B cell (primary cell): ENCODE measurements around the gene BRMS1. TPM values are rescaled to one million over a fixed set of nuclear protein-coding genes. Genes with fewer than 3 reads are reported as not detected.

Experiments used
- ATAC-seq: fragments of 200-7000 bp; cut with Tn5 transposase; one replicate; pipeline ENCODE4 v1.10.0; 2021; ENCODE audit warnings: low read depth, mild to moderate bottlenecking, moderate number of reproducible peaks, moderate library complexity
- CTCF ChIA-PET: fragments of 350-600 bp; sonication (Branson Sonifier 250); formaldehyde crosslinking; loops from one replicate; lab custom pipeline; 2021; ENCODE audit warnings: antibody characterized with exemption, inconsistent platforms; lab: Charles Lee
- POLR2A ChIA-PET: fragments of 350-600 bp; sonication (Branson Sonifier 250); formaldehyde crosslinking; loops from one replicate; lab custom pipeline; 2021; ENCODE audit warnings: antibody characterized with exemption; lab: Charles Lee
- DNase-seq: peaks from one replicate; pipeline ENCODE4 v3.0.0; 2013
- H2AFZ ChIP-seq: 2 replicates; pipeline ENCODE4 v1.6.1; 2012; ENCODE audit warnings: mild to moderate bottlenecking, low read depth, low read length; ENCODE audit not compliant: insufficient read depth, poor library complexity, severe bottlenecking
- H3K27ac ChIP-seq, 2 donors: 1 replicate in 1 of 2; 2 replicates in 1 of 2; pipeline ENCODE4 v1.5.1; 2012 to 2013; ENCODE audit warnings: low read length in 2 of 2, mild to moderate bottlenecking in 2 of 2, moderate library complexity in 1 of 2
- H3K27me3 ChIP-seq, 4 experiments: fragments of 200-600 bp in 1 of 4; sonication (generic) in 1 of 4; replicated peaks in 1 of 4; 1 replicate in 2 of 4; 2 replicates in 2 of 4; pipeline versions ENCODE4 v1.6.1 to v1.7.0; 2013 to 2016; ENCODE audit warnings: low read length in 3 of 4, mild to moderate bottlenecking in 2 of 4, mixed read lengths in 1 of 4, moderate library complexity in 1 of 4; ENCODE audit not compliant: insufficient read depth in 4 of 4, control insufficient read depth in 3 of 4; ENCODE audit errors: control extremely low read depth in 1 of 4
- H3K36me3 ChIP-seq, 2 experiments: replicated peaks in 1 of 2; 1 replicate in 1 of 2; 2 replicates in 1 of 2; pipeline versions ENCODE4 v1.6.1 to v1.7.1; 2013; ENCODE audit warnings: low read length in 1 of 2; ENCODE audit not compliant: insufficient read depth in 2 of 2, control insufficient read depth in 1 of 2; ENCODE audit errors: control extremely low read depth in 1 of 2, extremely low read depth in 1 of 2
- H3K4me1 ChIP-seq, 2 donors: fragments of 200-600 bp in 1 of 2; sonication (generic) in 1 of 2; 1 replicate in 1 of 2; 2 replicates in 1 of 2; pipeline versions ENCODE4 v1.5.1 to v1.6.1; 2013 to 2017; ENCODE audit warnings: low read length in 2 of 2; ENCODE audit not compliant: control insufficient read depth in 2 of 2, insufficient read depth in 2 of 2
- H3K4me2 ChIP-seq: replicated peaks from 2 replicates; pipeline ENCODE3; 2012; ENCODE audit warnings: mild to moderate bottlenecking, low read depth, low read length; ENCODE audit not compliant: poor library complexity, severe bottlenecking
- H3K4me3 ChIP-seq, 5 experiments: fragments of 200-600 bp in 1 of 5; sonication (generic) in 1 of 5; 1 replicate in 3 of 5; 2 replicates in 2 of 5; pipeline versions ENCODE4 v1.5.1 to v1.7.0; 2011 to 2016; ENCODE audit warnings: low read length in 4 of 5, mild to moderate bottlenecking in 4 of 5, low read depth in 2 of 5, control low read depth in 1 of 5, moderate library complexity in 1 of 5; ENCODE audit not compliant: insufficient read depth in 1 of 5; ENCODE audit errors: control extremely low read depth in 1 of 5, extremely low read depth in 1 of 5
- H3K79me2 ChIP-seq: fragments of 200-600 bp; sonication (generic); one replicate; pipeline ENCODE4 v1.6.0; 2016; ENCODE audit warnings: low read length; ENCODE audit not compliant: control insufficient read depth, insufficient read depth
- H3K9ac ChIP-seq: fragments of 200-600 bp; sonication (generic); 2 replicates; pipeline ENCODE4 v1.6.1; 2017; ENCODE audit warnings: mild to moderate bottlenecking, low read length, moderate library complexity
- H3K9me3 ChIP-seq, 3 donors: one replicate each; pipeline versions ENCODE4 v1.6.1 to v1.7.1; 2013; ENCODE audit warnings: low read length in 2 of 3; ENCODE audit not compliant: control insufficient read depth in 2 of 3, insufficient read depth in 1 of 3; ENCODE audit errors: control extremely low read depth in 1 of 3
- H4K20me1 ChIP-seq: 2 replicates; pipeline ENCODE4 v1.6.0; 2012; ENCODE audit warnings: mild to moderate bottlenecking, low read length; ENCODE audit not compliant: insufficient read depth, control insufficient read depth, poor library complexity, severe bottlenecking
- H3K27ac Mint-ChIP-seq: one replicate; pipeline ENCODE4 v1.8.0; 2021; ENCODE audit warnings: mixed read lengths
- H3K27me3 Mint-ChIP-seq: one replicate; pipeline ENCODE4 v1.8.0; 2021; ENCODE audit warnings: mixed read lengths
- H3K4me1 Mint-ChIP-seq: one replicate; pipeline ENCODE4 v1.8.0; 2021; ENCODE audit warnings: mixed read lengths
- H3K4me3 Mint-ChIP-seq: one replicate; pipeline ENCODE4 v1.8.0; 2021; ENCODE audit warnings: mixed read lengths
- H3K9me3 Mint-ChIP-seq: one replicate; pipeline ENCODE4 v1.8.0; 2022; ENCODE audit warnings: mixed read lengths; ENCODE audit not compliant: insufficient read depth
- EZH2 ChIP-seq: IDR thresholded peaks from 2 replicates; pipeline ENCODE4 v1.6.1; 2012; ENCODE audit warnings: borderline replicate concordance, low read depth, mild to moderate bottlenecking, moderate library complexity, low read length; ENCODE audit not compliant: insufficient read depth, poor library complexity, severe bottlenecking
- WGBS: methylation state at CpG from one replicate; pipeline ENCODE4 v1.1.5; 2013; ENCODE audit warnings: missing lambda C conversion rate; ENCODE audit not compliant: insufficient coverage; 5-methylcytosine and 5-hydroxymethylcytosine counted together
- intact Hi-C: fragments of 100-400 bp; cut with micrococcal nuclease; formaldehyde crosslinking; loops from one replicate; pipeline ENCODE4 v1.10.0; 2022
- polyA plus RNA-seq: library from polyadenylated mRNA; depleted of rRNA; stranded (reverse); fragments of >200 nt; gene quantifications from 2 replicates; pipeline ENCODE4 v1.2.3, GENCODE V29; 2012
- total RNA-seq, 2 donors: library from RNA; stranded (reverse); fragments of 120-200 nt in 1 of 2; gene quantifications; 1 replicate in 1 of 2; 2 replicates in 1 of 2; pipeline versions ENCODE4 v1.2.3 to v1.2.4, GENCODE V29; 2013 to 2022
- TF ChIP-seq, protein P1 (sequence below): fragments of 200-600 bp; IDR thresholded peaks from one replicate; pipeline ENCODE4 v1.8.0; 2022; ENCODE audit warnings: antibody characterized with exemption, mild to moderate bottlenecking

The BRMS1 gene
- total and polyA plus RNA-seq, 2 donors (not counting 1 experiment from before 2014, with no cell fraction given): 51.2 to 58.3 TPM

DNA sequence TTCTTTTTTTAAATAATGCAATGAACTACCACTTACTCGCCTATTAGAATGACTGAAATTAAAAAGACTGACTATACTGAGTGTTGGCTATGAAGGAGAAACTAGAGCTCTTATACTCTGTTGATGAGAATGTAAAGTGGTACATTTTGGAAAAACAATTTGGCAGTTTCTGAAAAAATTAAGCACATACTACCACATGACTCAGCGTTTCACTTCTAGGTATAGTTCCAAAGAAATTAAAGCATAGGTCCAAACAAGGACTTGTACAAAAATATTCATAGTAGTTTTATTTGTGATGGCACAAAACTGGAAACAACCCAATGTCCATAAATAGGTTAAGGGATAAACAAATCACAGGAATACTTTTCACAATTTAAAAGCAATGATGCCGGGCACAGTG, 49.0 kb upstream of the BRMS1 start:
- H3K27me3 Mint-ChIP-seq: peaks cover 20% of the 10 kb centered on the region
- DNase-seq: no peak
- H3K4me1 Mint-ChIP-seq: peaks cover 5% of the 10 kb centered on the region
- CTCF ChIA-PET: interaction anchor here (1.0 to 1.6 kb wide), 2 partner anchors 11 to 83 kb away, joined by 3 to 7 read pairs; no protein-coding TSS in a partner anchor
- no peak overlapping the region for H3K4me3 Mint-ChIP-seq
- no peaks in the 10 kb centered on the region for H3K79me2 ChIP-seq
- H4K20me1 ChIP-seq: no peaks in the 10 kb centered on the region
- H3K4me2 ChIP-seq: no peak overlapping the region
- no peak overlapping the region for H3K4me3 ChIP-seq
- no peaks in the 10 kb centered on the region for H3K9me3 ChIP-seq
- H3K27ac Mint-ChIP-seq: no peak overlapping the region
- H3K36me3 ChIP-seq: no peaks in the 10 kb centered on the region
- WGBS: 100% methylated on average over 1 of the region's 3 CpGs
- no peak overlapping the region for H3K9ac ChIP-seq
- POLR2A ChIA-PET: no interaction called here
- no peak for ATAC-seq
- H3K4me1 ChIP-seq: peaks cover 0 to 4% of the 10 kb centered on the region in 2 donors
- no peak for TF ChIP-seq EZH2
- peaks cover 0 to 2% (median 0%) of the 10 kb centered on the region in 4 experiments for H3K27me3 ChIP-seq
- intact Hi-C loops: no loop called here
- no peaks in the 10 kb centered on the region for H3K9me3 Mint-ChIP-seq
- H3K27ac ChIP-seq: no peak overlapping the region
- H2AFZ ChIP-seq: no peak overlapping the region

DNA sequence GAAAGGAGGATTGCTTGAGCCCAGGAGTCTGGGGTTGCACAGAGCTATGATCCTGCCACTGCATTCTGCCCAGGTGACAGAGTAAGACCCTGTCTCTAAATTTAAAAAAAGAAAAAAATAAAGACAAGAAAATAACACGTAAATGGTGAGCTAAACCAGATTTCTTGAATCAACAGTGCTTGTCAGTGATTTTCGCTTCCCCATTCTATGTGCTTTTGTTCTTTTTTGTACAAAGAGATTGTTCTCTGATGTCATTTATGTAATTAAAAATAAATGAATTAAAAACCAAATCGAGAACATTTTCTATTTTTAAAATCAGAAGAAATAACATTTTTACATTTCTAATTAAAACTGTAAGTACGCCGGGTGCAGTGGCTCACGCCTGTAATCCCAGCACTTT, 46.4 kb upstream of the BRMS1 start:
- Histone ChIP-seq H4K20me1 (no peaks in the 10 kb centered on the region), H3K79me2 (no peaks in the 10 kb centered on the region), H3K9me3 (no peaks in the 10 kb centered on the region), H3K9ac (no peak overlapping the region), H3K4me3 (no peak overlapping the region), H3K36me3 (no peaks in the 10 kb centered on the region), H3K4me2 (no peak overlapping the region), H2AFZ (no peak overlapping the region), H3K4me1 (peaks cover 2 to 7% of the 10 kb centered on the region in 2 donors), H3K27ac (peak overlapping the region in 1 of 2 donors; percentile 38), H3K27me3 (peaks cover 0 to 1% (median 0%) of the 10 kb centered on the region in 4 experiments)
- DNase-seq (no peak), ATAC-seq (peak; percentile 49)
- Mint-ChIP-seq H3K27ac (no peak overlapping the region), H3K4me1 (peaks cover 7% of the 10 kb centered on the region), H3K9me3 (no peaks in the 10 kb centered on the region), H3K4me3 (no peak overlapping the region), H3K27me3 (peaks cover 16% of the 10 kb centered on the region)
- CTCF ChIA-PET: interaction anchor here (3.9 kb wide), 2 partner anchors 46 to 80 kb away, joined by 15 to 62 read pairs; partner anchors contain the start of gene BRMS1
- intact Hi-C loops: no loop called here
- no CpG with 5 or more reads among the region's 6 CpGs for WGBS
- no peak for TF ChIP-seq EZH2
- TF ChIP-seq, protein P1, sequence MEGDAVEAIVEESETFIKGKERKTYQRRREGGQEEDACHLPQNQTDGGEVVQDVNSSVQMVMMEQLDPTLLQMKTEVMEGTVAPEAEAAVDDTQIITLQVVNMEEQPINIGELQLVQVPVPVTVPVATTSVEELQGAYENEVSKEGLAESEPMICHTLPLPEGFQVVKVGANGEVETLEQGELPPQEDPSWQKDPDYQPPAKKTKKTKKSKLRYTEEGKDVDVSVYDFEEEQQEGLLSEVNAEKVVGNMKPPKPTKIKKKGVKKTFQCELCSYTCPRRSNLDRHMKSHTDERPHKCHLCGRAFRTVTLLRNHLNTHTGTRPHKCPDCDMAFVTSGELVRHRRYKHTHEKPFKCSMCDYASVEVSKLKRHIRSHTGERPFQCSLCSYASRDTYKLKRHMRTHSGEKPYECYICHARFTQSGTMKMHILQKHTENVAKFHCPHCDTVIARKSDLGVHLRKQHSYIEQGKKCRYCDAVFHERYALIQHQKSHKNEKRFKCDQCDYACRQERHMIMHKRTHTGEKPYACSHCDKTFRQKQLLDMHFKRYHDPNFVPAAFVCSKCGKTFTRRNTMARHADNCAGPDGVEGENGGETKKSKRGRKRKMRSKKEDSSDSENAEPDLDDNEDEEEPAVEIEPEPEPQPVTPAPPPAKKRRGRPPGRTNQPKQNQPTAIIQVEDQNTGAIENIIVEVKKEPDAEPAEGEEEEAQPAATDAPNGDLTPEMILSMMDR: no peak
- POLR2A ChIA-PET: no interaction called here
